LNCAP (cell line): ENCODE results near the gene ZNF541.

ENCODE experiments used
- TF ChIP-seq, protein P1 (sequence below): fragments of 450-650 bp; IDR thresholded peaks from 2 replicates; pipeline ENCODE4 v1.5.1; 2017; ENCODE audit warnings: mild to moderate bottlenecking

Gene ZNF541, protein sequence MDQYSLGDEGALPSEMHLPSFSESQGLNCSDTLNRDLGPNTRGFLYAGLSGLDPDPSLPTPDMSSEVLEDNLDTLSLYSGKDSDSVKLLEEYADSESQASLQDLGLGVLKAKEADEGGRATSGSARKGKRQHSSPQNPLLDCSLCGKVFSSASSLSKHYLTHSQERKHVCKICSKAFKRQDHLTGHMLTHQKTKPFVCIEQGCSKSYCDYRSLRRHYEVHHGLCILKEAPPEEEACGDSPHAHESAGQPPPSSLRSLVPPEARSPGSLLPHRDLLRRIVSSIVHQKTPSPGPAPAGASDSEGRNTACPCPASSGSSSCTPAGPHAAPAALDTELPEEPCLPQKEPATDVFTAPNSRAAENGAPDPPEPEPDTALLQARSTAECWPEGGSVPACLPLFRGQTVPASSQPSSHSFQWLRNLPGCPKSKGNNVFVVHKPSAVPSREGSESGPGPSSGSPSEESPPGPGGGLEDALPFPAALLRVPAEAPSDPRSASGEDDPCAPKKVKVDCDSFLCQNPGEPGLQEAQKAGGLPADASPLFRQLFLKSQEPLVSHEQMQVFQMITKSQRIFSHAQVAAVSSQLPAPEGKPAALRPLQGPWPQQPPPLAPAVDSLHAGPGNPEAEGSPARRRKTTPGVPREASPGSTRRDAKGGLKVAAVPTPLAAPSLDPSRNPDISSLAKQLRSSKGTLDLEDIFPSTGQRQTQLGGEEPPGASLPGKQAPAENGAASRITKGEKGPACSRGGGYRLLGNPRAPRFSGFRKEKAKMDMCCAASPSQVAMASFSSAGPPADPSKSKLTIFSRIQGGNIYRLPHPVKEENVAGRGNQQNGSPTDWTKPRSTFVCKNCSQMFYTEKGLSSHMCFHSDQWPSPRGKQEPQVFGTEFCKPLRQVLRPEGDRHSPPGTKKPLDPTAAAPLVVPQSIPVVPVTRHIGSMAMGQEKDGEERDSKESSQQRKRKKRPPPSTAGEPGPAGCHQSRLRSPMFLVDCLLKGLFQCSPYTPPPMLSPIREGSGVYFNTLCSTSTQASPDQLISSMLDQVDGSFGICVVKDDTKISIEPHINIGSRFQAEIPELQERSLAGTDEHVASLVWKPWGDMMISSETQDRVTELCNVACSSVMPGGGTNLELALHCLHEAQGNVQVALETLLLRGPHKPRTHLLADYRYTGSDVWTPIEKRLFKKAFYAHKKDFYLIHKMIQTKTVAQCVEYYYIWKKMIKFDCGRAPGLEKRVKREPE (N-terminal part only)

GRCh38 chr19:47573071-47574026 is at the start of gene ZNF541:
ZNF541 (minus strand) TSS chr19:47573148; CDS start chr19:47555856, 17,292 bp downstream.
- TF ChIP-seq, protein P1, sequence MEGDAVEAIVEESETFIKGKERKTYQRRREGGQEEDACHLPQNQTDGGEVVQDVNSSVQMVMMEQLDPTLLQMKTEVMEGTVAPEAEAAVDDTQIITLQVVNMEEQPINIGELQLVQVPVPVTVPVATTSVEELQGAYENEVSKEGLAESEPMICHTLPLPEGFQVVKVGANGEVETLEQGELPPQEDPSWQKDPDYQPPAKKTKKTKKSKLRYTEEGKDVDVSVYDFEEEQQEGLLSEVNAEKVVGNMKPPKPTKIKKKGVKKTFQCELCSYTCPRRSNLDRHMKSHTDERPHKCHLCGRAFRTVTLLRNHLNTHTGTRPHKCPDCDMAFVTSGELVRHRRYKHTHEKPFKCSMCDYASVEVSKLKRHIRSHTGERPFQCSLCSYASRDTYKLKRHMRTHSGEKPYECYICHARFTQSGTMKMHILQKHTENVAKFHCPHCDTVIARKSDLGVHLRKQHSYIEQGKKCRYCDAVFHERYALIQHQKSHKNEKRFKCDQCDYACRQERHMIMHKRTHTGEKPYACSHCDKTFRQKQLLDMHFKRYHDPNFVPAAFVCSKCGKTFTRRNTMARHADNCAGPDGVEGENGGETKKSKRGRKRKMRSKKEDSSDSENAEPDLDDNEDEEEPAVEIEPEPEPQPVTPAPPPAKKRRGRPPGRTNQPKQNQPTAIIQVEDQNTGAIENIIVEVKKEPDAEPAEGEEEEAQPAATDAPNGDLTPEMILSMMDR = no peak

DNA sequence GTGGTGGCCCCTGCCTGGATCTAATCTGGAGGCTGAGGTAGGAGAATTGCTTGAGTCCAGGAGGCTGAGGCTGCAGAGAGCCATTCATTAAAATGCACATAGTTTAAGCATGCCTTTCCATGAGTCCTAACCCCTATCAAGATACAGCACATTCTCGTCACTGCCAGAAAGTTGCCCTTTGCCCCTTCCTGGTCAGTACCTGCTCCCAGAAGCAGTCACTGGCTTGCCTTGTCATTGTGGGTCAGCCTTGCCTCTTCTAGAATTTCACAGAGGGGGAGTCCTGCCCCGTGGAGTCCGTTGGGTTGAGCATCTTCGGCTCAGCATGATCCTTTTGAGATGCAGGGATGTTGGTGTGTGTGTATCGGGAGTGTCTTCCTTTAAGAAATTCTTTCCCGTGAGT is 46.8 kb upstream of the ZNF541 start:
- TF ChIP-seq, protein P1 = no peak

- TF ChIP-seq, protein P1 = no peak
These were observed 45.8 kb upstream of the ZNF541 start for GRCh38 chr19:47618771-47619170.

DNA sequence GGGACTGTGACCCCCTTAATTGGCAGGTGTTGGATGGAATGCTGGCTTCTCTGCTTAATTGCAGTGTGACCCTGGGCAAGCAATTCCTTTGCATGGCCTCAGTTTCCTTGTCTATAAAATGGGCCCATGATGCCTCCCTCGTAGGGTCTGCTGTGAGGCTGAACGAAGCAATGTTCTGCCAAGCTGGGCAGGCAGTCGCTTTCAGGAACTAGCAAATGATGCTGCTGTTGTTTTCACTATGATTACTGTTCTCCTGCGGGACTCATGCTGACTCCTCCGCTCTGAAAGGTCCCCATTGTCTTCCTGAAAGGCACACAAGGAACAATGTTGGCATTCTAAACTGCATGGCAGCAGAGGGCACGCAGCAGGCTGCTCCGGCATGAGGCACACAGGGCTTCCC is 42.8 kb upstream of the ZNF541 start:
- TF ChIP-seq, protein P1 = no peak

GRCh38 chr19:47615230-47615629 is 42.3 kb upstream of the ZNF541 start:
- TF ChIP-seq, protein P1 = no peak

DNA sequence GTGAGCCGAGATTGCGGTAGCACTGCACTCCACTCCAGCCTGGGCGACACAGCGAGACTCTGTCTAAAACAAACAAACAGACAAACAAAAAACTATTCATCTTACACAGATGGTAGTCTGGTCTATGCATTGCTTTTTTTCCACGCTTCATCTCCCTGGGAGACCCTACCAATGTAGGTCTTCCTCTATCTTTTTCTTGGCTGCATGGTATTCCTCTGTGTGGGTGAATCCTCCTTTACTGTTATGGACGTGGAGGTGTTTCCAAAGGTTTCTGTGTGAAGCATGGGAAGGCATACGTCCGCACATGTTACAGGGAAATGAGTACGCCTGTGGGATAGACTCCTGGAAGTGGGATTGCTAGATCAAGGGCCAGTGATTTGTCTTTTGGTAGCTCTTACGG is 41.6 kb upstream of the ZNF541 start:
- TF ChIP-seq, protein P1 = no peak
